Activated CD4-positive, alpha-beta memory T cell treated with anti-CD3 and anti-CD28 coated beads for 36 hours (primary cell): ENCODE results near the gene RNF40. TPM values are rescaled to one million over a fixed set of nuclear protein-coding genes. Genes with fewer than 3 reads are reported as not detected.

Experiments used
- CTCF ChIA-PET: fragments of 350-600 bp; sonication (Branson Sonifier 250); formaldehyde crosslinking; loops from one replicate; lab custom pipeline; 2021; ENCODE audit warnings: antibody characterized with exemption, inconsistent platforms; lab: Charles Lee
- POLR2A ChIA-PET: fragments of 350-600 bp; sonication (Branson Sonifier 250); formaldehyde crosslinking; loops from one replicate; lab custom pipeline; 2021; ENCODE audit warnings: antibody characterized with exemption; lab: Charles Lee
- DNase-seq: peaks from one replicate; pipeline ENCODE4 v3.0.0-alpha.2; 2020
- H3K27ac Mint-ChIP-seq: one replicate; pipeline ENCODE4 v1.8.0; 2021; ENCODE audit warnings: mixed read lengths
- H3K27me3 Mint-ChIP-seq: one replicate; pipeline ENCODE4 v1.8.0; 2021; ENCODE audit warnings: mixed read lengths
- H3K36me3 Mint-ChIP-seq: one replicate; pipeline ENCODE4 v1.8.0; 2021; ENCODE audit warnings: mixed read lengths
- H3K4me1 Mint-ChIP-seq: one replicate; pipeline ENCODE4 v1.8.0; 2021; ENCODE audit warnings: low read depth, mixed read lengths
- H3K4me3 Mint-ChIP-seq: one replicate; pipeline ENCODE4 v1.8.0; 2021; ENCODE audit warnings: mild to moderate bottlenecking, mixed read lengths
- H3K9me3 Mint-ChIP-seq: one replicate; pipeline ENCODE4 v1.8.0; 2021; ENCODE audit warnings: mixed read lengths
- intact Hi-C: fragments of 100-400 bp; cut with micrococcal nuclease; formaldehyde crosslinking; loops from one replicate; pipeline ENCODE4 v1.15.1; 2023
- total RNA-seq, 2 experiments: library from RNA; stranded (reverse); gene quantifications; one replicate each; pipeline ENCODE4 v1.2.3, GENCODE V29; 2021

RNF40 gene
- total RNA-seq, 2 experiments from 2014 or later, result 70.9 to 72.8 TPM

DNA sequence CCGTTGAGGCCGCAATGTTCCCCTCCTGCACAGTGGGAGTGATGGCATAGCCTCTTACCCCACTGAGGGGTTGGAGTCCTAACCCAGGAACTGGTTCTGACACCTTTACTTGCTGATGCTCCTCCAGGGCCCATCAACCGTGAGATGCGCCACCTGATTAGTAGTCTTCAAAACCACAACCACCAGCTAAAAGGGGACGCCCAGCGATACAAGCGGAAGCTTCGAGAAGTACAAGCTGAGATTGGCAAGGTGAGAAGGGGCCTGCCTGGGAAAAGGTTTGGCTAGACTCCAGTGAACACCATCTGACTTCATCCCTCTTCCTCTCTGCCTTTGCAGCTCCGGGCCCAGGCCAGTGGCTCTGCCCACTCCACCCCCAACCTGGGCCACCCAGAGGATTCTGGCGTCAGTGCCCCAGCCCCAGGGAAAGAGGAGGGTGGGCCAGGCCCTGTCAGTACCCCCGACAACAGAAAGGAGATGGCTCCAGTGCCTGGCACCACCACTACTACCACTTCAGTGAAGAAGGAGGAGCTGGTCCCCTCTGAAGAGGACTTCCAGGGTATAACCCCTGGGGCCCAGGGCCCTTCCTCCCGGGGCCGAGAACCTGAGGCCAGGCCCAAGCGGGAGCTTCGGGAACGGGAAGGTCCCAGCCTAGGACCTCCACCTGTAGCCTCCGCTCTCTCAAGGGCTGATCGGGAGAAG is 5.8 kb downstream of the RNF40 start:
- H3K9me3 Mint-ChIP-seq, result no peaks in the 10 kb centered on the region
- H3K4me1 Mint-ChIP-seq, result peaks cover 12% of the 10 kb centered on the region
- H3K27me3 Mint-ChIP-seq, result no peaks in the 10 kb centered on the region
- no peak overlapping the region for H3K4me3 Mint-ChIP-seq
- no peak overlapping the region for H3K27ac Mint-ChIP-seq
- H3K36me3 Mint-ChIP-seq, result peaks cover 54% of the 10 kb centered on the region
- intact Hi-C loops, result no loop called here
- POLR2A ChIA-PET, result no interaction called here
- CTCF ChIA-PET, result no interaction called here
- no peak for DNase-seq

DNA sequence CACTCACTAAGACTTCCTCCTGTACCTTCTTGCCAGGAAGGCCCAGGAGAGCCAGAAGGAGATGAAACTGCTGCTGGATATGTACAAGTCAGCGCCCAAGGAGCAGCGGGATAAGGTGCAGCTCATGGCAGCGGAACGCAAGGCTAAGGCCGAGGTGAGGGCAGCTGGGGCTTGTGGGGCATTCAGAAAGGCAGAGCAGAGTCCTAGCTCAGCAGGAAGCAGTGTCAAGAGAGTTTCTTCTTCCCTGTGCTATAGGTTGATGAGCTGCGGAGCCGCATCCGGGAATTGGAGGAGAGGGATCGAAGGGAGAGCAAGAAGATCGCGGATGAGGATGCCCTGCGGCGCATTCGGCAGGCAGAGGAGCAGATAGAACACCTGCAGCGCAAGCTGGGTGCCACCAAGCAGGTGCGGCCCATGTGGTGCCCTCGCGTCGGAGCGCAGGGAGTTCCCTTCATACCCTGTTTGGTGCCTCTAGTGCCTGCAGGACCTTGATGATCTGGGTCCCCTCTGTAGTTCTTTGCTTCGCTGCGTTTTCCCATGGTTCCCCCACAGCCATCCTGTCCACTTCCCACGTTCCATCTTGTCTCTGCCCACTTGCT is 6.6 kb downstream of the RNF40 start:
- no peak for DNase-seq
- intact Hi-C loops, result no loop called here
- ChIA-PET CTCF (no interaction called here), POLR2A (interaction anchor here (1.1 kb wide), 1 partner anchor 21 kb away, joined by 4 read pairs; the partner anchor contains the start of gene PHKG2)
- Mint-ChIP-seq H3K4me1 (peaks cover 4% of the 10 kb centered on the region), H3K36me3 (peaks cover 56% of the 10 kb centered on the region), H3K27ac (no peak overlapping the region), H3K4me3 (no peak overlapping the region), H3K27me3 (no peaks in the 10 kb centered on the region), H3K9me3 (no peaks in the 10 kb centered on the region)

DNA sequence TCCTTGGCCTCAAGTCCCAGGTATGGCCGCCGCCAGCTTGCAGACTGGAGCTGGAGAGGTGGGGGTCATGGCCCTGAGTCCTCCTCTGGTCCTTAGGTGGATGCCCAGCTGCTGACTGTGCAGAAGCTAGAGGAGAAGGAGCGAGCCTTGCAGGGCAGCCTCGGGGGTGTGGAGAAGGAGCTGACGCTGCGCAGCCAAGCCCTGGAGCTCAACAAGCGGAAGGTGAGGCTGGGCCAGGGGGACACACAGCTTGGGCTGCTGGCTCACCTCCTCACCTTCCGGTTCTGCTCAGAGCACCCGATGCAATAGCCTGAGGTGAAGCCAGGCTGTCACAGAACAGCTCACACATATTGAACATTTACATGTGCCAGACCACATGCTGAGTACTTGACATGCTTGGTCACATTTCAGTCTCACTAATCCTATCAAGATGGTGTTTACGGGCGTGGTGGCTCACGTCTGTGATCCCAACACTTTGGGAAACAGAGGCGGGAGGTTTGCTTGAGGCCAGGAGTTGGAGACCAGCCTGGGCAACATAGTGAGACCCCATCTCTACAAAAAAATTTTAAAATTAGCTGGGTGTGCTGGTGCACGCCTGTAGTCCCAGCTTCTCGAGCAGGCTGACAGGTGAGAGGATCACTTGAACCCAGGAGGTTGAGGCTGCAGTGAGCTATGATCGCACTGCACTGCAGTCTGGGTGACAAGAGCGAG is 7.4 kb downstream of the RNF40 start:
- ChIA-PET POLR2A (interaction anchor here (1.1 kb wide), 1 partner anchor 21 kb away, joined by 4 read pairs; the partner anchor contains the start of gene PHKG2), CTCF (no interaction called here)
- Mint-ChIP-seq H3K4me1 (peaks cover 2% of the 10 kb centered on the region), H3K36me3 (peaks cover 54% of the 10 kb centered on the region), H3K27ac (no peak overlapping the region), H3K4me3 (no peak overlapping the region), H3K27me3 (no peaks in the 10 kb centered on the region), H3K9me3 (no peaks in the 10 kb centered on the region)
- DNase-seq, result no peak
- intact Hi-C loops, result no loop called here

DNA sequence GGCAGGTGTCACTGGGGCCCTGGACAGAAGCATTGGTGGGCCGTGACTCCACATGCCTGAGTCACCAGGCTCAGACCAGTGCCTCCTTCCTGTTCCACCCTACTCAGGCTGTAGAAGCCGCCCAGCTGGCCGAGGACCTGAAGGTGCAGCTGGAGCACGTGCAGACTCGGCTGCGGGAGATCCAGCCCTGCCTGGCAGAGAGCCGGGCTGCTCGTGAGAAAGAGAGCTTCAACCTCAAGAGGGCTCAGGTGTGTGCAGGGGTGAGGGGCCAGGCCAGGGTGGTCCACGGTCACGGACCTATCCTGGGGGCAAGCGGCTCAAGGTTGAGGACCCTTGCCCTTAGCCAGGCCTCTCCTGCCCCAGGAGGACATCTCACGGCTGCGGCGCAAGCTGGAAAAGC is 9.6 kb downstream of the RNF40 start:
- ChIA-PET POLR2A (interaction anchor here (0.6 kb wide), 1 partner anchor 35 kb away, joined by 3 read pairs; no protein-coding TSS in a partner anchor), CTCF (interaction anchor here (1.7 kb wide), 1 partner anchor 130 kb away, joined by 4 read pairs; no protein-coding TSS in a partner anchor)
- DNase-seq, result no peak
- Mint-ChIP-seq H3K4me3 (no peak overlapping the region), H3K36me3 (peaks cover 43% of the 10 kb centered on the region), H3K27ac (no peak overlapping the region), H3K9me3 (no peaks in the 10 kb centered on the region), H3K4me1 (peaks cover 13% of the 10 kb centered on the region), H3K27me3 (no peaks in the 10 kb centered on the region)
- intact Hi-C loops, result no loop called here

DNA sequence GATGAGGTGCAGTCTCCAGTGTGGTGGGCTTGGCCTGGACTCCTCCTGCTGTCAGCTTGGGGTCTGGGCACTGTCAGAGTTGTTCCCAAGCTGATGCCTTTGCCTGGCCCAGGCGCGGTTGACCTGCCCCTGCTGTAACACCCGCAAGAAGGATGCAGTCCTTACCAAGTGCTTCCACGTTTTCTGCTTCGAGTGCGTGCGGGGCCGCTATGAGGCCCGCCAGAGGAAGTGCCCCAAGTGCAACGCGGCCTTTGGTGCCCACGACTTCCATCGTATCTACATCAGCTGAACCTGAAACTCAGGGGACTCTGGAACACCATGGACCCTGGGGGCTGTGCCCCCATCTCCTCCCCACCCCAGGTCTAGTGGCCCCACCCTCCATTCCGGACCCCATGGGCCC is 11.7 kb downstream of the RNF40 start:
- H3K27ac Mint-ChIP-seq, result no peak overlapping the region
- intact Hi-C loops, result no loop called here

DNA sequence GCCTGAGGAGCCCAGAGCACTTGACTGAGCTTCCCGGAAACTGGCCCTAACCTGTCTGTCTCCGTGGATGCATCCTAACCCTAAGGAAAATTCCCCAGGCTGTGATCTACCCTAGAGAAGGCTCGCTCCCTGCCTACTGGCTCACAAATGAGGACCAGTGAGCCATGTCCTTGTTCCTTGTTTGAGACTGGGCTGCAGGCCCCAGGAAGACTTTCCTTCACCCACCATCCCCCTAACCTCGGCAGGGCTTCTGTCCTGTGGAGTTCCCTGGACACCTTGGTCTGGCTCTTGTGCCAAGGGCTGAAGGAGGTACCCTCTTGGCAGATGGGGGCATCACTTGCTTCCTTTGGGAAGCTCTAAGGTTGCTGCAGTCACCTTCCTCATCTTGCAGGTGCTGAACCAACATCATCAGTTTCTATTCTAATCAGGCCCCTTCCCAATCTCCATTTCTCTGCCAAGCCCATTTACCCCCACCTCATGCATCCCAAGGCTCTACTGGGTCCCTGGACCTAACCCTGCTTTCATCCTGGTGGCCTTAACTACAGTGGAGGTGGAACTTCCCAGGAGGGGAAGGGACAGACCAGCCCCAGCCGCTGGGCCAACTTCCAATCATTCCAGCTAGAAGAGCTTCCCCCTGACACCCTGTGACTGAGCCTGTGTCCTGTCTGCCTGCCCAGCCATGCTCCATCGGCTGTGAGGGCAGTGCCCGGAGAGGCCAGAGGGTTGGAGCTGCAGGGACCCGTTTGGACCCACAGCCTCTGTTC is 12.4 kb downstream of the RNF40 start:
- POLR2A ChIA-PET, result interaction anchor here (1.0 to 1.8 kb wide), 2 partner anchors 100 to 127 kb away, joined by 3 to 5 read pairs; no protein-coding TSS in a partner anchor
- peaks cover 30% of the 10 kb centered on the region for H3K36me3 Mint-ChIP-seq

More for the DNA sequence above, 11.7 kb downstream of the RNF40 start:
- Mint-ChIP-seq H3K9me3 (no peaks in the 10 kb centered on the region), H3K36me3 (peaks cover 36% of the 10 kb centered on the region), H3K4me1 (peaks cover 19% of the 10 kb centered on the region), H3K27me3 (no peaks in the 10 kb centered on the region), H3K4me3 (no peak overlapping the region)
- ChIA-PET POLR2A (no interaction called here), CTCF (no interaction called here)
- DNase-seq, result no peak

DNA sequence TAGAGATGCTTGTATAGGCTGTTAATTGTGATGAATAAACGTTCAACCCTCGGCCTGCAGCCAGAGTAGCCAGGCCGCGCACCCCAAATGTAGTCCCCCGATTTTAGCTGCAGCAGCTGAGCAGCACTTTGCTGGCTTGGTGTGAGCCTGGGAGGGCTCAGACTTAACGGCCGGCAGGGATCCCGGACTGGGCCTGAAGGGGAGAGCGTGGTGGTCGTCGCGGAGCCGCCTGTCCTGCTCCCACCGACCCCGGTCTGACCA is 12.9 kb downstream of the RNF40 start:
- POLR2A ChIA-PET, result interaction anchor here (1.0 to 1.8 kb wide), 2 partner anchors 100 to 127 kb away, joined by 3 to 5 read pairs; no protein-coding TSS in a partner anchor
- no peak for DNase-seq
- H3K4me1 Mint-ChIP-seq, result peaks cover 19% of the 10 kb centered on the region
- peak overlapping the region; percentile 88 for H3K27ac Mint-ChIP-seq
- H3K4me3 Mint-ChIP-seq, result peak overlapping the region; percentile 91
- intact Hi-C loops, result loop anchor here (1.0 kb wide), 1 partner anchor 13 kb away; the partner anchor contains the start of genes CFAP119 and RNF40
- H3K9me3 Mint-ChIP-seq, result no peaks in the 10 kb centered on the region
- no peaks in the 10 kb centered on the region for H3K27me3 Mint-ChIP-seq
- CTCF ChIA-PET, result interaction anchor here (0.8 to 1.5 kb wide), 4 partner anchors 30 to 127 kb away, joined by 3 to 5 read pairs (median 4); no protein-coding TSS in a partner anchor
- H3K36me3 Mint-ChIP-seq, result peaks cover 29% of the 10 kb centered on the region

More for the DNA sequence above, 12.4 kb downstream of the RNF40 start:
- CTCF ChIA-PET, result interaction anchor here (0.8 to 1.5 kb wide), 4 partner anchors 31 to 128 kb away, joined by 3 to 5 read pairs (median 4); no protein-coding TSS in a partner anchor
- DNase-seq, result no peak
- H3K27me3 Mint-ChIP-seq, result no peaks in the 10 kb centered on the region
- no peak overlapping the region for H3K27ac Mint-ChIP-seq
- no peaks in the 10 kb centered on the region for H3K9me3 Mint-ChIP-seq
- peak overlapping the region; percentile 91 for H3K4me3 Mint-ChIP-seq
- H3K4me1 Mint-ChIP-seq, result peaks cover 19% of the 10 kb centered on the region
- intact Hi-C loops, result loop anchor here (1.0 kb wide), 1 partner anchor 12 kb away; the partner anchor contains the start of genes CFAP119 and RNF40

DNA sequence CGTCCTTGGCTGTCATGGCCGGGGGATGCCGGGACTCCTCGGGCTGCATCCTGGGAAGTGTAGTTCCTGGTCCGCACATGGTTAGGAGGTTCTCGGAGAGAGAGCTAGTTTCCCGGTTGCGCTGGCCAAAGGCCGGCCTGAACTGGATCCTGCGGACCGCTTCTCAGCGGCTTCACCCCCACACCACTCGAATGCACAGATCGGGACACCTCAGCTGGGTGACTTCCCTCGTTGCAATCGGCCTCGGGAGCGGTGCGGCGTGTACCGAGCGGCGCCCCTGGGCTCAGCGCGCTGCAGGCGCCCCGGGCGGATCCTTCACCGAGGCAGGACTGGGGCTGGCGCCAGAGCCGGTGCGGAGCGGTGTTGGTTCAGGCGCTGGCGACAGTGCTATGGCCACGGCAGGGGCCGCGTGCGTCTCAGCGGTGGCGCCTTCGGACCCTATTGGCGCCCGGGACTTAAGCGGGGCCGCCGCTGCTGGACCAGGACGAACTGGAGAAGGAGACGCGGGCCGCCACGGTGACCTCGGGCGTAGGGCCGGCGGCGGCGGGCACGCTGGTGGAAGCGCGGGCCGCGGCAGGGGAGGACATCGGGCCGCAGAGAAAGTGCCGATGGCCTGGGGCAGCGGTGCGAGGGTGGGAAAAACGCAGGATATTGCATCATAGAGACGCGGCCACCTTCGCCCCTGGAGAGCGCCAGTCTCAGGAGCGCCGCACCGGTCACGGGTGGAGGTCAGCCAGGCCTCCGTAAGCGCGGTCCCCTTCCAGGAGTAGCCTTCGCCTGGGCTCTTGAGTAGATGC is 13.5 kb downstream of the RNF40 start:
- Mint-ChIP-seq H3K36me3 (peaks cover 25% of the 10 kb centered on the region), H3K4me1 (peaks cover 19% of the 10 kb centered on the region), H3K27me3 (no peaks in the 10 kb centered on the region), H3K9me3 (no peaks in the 10 kb centered on the region), H3K27ac (peak overlapping the region; percentile 88), H3K4me3 (peak overlapping the region; percentile 91)
- ChIA-PET CTCF (interaction anchor here (1.0 to 1.5 kb wide), 3 partner anchors 30 to 127 kb away, joined by 4 to 5 read pairs (median 5); no protein-coding TSS in a partner anchor), POLR2A (interaction anchor here (1.0 to 1.8 kb wide), 2 partner anchors 99 to 126 kb away, joined by 3 to 5 read pairs; no protein-coding TSS in a partner anchor)
- peak; percentile 75 for DNase-seq
- intact Hi-C loops, result loop anchor here (1.0 kb wide), 1 partner anchor 13 kb away; the partner anchor contains the start of genes CFAP119 and RNF40

DNA sequence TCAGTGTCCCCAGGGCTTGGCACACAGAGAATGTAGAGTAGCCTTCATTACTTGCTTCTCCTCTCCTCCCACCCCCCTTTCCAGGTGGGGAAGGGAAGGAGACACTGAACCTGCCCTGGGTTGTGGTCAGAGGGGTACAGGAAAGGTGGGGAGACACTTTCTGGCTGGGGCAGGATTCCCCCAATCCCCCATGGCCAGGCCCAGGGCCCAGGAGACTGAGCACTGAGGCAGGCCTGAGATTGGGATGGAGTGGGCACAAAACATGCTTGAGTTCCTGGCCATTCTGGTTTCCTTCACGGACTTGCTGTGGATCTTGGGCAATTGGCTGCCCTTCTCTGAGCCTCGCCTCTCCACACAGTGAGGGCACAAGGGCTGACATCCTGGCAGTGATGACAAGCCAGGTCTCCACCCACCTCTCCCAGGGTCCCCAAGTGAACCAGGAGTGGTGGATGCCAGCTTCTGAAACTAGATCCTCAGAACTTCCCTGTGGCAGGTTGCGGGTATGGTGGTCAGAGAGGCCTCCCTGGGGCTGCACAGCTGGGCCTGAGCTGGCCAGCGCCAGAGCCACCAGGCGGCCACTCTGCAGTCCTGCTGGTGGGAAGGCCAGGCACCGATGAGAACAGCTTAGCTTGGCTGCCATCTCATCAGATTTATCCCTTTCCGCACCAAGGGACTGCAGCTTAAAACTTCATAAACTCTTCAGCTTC is 15.6 kb downstream of the RNF40 start:
- Mint-ChIP-seq H3K36me3 (peaks cover 18% of the 10 kb centered on the region), H3K4me1 (peaks cover 19% of the 10 kb centered on the region), H3K4me3 (peak overlapping the region; percentile 91), H3K9me3 (no peaks in the 10 kb centered on the region), H3K27me3 (no peaks in the 10 kb centered on the region), H3K27ac (no peak overlapping the region)
- POLR2A ChIA-PET, result interaction anchor here (0.6 kb wide), 1 partner anchor 10 kb away, joined by 3 read pairs; the partner anchor contains the start of gene ZNF629
- CTCF ChIA-PET, result interaction anchor here (1.1 to 1.4 kb wide), 4 partner anchors 36 to 164 kb away, joined by 3 to 4 read pairs (median 4); no protein-coding TSS in a partner anchor
- intact Hi-C loops, result no loop called here
- DNase-seq, result no peak

DNA sequence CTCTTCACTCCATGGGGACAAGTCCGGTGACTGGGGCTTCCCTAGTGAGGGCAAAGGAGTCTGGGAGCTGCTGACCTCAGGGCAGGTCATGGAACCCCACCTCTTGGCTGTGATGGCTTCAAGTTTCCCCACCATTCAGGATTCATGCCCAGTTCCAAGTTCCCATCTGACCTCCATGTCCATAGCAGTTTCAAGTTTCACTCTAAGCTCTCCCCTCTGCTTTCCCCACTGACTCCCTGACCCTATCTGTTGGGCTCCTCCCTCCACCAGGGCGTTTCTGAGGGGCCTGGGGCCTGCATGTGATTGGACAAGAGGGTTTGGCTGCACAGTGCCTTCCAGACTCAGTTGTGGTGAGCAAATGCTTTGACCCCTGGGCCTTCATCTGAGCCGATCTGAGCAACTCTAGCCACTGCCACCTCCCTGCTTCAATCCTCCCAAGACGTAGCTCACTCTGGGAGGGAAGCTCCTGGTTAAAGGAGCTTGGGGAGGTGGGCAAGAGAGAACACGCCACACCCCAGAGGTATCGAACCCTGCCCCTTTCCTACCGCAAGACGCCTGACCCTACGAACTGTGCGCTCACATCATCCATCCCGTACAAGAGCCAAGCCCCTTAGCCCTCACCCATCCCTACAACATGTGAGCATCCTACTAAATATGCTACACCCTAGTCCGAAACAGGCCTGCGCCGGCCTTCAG is 16.6 kb downstream of the RNF40 start:
- ChIA-PET POLR2A (no interaction called here), CTCF (interaction anchor here (1.1 kb wide), 2 partner anchors 36 to 66 kb away, joined by 3 to 4 read pairs; no protein-coding TSS in a partner anchor)
- H3K27ac Mint-ChIP-seq, result no peak overlapping the region
- peaks cover 16% of the 10 kb centered on the region for H3K36me3 Mint-ChIP-seq
- peaks cover 19% of the 10 kb centered on the region for H3K4me1 Mint-ChIP-seq
- no peaks in the 10 kb centered on the region for H3K9me3 Mint-ChIP-seq
- no peaks in the 10 kb centered on the region for H3K27me3 Mint-ChIP-seq
- intact Hi-C loops, result no loop called here
- DNase-seq, result no peak
- no peak overlapping the region for H3K4me3 Mint-ChIP-seq
